Measurements from ENCODE around the gene ADD2. TPM values are rescaled to one million over a fixed set of nuclear protein-coding genes. Genes with fewer than 3 reads are reported as not detected.

Gene ADD2
- total and polyA plus RNA-seq, 2 experiments from 2014 or later: 34.6 to 223 TPM

DNA sequence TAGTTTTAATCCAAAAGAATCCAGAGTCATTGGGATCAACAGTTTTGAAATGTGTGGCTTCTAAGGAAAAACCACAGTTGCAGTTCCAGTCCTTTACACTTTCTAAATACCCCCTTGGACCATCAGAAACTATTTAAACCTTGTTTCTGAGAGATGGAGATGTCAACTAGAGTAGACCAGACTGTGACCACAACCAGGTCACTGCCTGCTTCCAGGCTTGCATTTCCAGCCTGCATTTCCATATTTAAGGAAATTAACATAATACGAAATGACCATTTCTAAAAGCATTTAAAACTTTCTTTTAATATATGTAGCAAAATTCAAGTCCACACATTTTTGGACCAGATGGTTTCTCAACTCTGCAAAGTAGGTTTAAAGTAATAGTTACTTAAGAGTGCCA lies 38.4 kb downstream of the ADD2 start (continued):
- TF ChIP-seq, protein P1, sequence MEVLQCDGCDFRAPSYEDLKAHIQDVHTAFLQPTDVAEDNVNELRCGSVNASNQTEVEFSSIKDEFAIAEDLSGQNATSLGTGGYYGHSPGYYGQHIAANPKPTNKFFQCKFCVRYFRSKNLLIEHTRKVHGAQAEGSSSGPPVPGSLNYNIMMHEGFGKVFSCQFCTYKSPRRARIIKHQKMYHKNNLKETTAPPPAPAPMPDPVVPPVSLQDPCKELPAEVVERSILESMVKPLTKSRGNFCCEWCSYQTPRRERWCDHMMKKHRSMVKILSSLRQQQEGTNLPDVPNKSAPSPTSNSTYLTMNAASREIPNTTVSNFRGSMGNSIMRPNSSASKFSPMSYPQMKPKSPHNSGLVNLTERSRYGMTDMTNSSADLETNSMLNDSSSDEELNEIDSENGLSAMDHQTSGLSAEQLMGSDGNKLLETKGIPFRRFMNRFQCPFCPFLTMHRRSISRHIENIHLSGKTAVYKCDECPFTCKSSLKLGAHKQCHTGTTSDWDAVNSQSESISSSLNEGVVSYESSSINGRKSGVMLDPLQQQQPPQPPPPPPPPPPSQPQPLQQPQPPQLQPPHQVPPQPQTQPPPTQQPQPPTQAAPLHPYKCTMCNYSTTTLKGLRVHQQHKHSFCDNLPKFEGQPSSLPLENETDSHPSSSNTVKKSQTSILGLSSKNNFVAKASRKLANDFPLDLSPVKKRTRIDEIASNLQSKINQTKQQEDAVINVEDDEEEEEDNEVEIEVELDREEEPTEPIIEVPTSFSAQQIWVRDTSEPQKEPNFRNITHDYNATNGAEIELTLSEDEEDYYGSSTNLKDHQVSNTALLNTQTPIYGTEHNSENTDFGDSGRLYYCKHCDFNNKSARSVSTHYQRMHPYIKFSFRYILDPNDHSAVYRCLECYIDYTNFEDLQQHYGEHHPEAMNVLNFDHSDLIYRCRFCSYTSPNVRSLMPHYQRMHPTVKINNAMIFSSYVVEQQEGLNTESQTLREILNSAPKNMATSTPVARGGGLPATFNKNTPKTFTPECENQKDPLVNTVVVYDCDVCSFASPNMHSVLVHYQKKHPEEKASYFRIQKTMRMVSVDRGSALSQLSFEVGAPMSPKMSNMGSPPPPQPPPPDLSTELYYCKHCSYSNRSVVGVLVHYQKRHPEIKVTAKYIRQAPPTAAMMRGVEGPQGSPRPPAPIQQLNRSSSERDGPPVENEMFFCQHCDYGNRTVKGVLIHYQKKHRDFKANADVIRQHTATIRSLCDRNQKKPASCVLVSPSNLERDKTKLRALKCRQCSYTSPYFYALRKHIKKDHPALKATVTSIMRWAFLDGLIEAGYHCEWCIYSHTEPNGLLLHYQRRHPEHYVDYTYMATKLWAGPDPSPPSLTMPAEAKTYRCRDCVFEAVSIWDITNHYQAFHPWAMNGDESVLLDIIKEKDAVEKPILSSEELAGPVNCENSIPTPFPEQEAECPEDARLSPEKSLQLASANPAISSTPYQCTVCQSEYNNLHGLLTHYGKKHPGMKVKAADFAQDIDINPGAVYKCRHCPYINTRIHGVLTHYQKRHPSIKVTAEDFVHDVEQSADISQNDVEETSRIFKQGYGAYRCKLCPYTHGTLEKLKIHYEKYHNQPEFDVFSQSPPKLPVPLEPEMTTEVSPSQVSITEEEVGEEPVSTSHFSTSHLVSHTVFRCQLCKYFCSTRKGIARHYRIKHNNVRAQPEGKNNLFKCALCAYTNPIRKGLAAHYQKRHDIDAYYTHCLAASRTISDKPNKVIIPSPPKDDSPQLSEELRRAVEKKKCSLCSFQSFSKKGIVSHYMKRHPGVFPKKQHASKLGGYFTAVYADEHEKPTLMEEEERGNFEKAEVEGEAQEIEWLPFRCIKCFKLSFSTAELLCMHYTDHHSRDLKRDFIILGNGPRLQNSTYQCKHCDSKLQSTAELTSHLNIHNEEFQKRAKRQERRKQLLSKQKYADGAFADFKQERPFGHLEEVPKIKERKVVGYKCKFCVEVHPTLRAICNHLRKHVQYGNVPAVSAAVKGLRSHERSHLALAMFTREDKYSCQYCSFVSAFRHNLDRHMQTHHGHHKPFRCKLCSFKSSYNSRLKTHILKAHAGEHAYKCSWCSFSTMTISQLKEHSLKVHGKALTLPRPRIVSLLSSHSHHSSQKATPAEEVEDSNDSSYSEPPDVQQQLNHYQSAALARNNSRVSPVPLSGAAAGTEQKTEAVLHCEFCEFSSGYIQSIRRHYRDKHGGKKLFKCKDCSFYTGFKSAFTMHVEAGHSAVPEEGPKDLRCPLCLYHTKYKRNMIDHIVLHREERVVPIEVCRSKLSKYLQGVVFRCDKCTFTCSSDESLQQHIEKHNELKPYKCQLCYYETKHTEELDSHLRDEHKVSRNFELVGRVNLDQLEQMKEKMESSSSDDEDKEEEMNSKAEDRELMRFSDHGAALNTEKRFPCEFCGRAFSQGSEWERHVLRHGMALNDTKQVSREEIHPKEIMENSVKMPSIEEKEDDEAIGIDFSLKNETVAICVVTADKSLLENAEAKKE (CRISPR knock-in tag; IDR thresholded peaks at IDR 0.05): no peak
- TF ChIP-seq CREB1 (CRISPR knock-in tag; IDR thresholded peaks at IDR 0.05; ENCODE audit: low read depth): no peak

DNA sequence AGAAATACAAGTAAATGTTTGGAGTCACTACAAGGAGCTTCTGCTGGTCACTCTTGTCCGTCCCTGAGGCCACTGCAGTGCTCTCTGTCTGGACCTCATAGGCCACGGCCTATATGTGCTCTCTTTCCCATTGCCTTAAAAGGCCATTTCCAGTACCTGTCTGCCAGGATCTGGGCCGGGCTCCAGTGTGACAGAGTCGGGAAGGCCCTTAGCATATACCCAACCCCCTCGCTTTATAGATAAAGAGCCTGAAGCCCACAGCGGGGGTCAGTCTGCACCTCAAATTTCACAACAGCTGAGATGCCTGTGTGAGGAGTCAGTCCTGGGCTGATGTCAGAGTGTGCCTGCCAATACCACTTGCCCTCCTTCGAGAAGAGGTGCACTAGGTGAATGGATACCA lies 39.9 kb downstream of the ADD2 start:
- H3K36me3 Mint-ChIP-seq (ENCODE audit: low read depth): peaks cover 16% of the 10 kb centered on the region; the same call in 2 of the 3 replicates
- H3K4me1 Mint-ChIP-seq: peaks cover 88% of the 10 kb centered on the region
- H3K27me3 Mint-ChIP-seq (ENCODE audit: insufficient read depth, low read depth, poor library complexity): peaks cover 10% of the 10 kb centered on the region
- H3K27ac ChIP-seq (ENCODE audit: low read depth): peak overlapping the region; percentile 29; the same call in 1 of the 2 replicates
- no peaks in the 10 kb centered on the region for H3K27me3 ChIP-seq (ENCODE audit: insufficient read depth)
- peaks cover 4% of the 10 kb centered on the region; the same call in 1 of the 2 replicates for H3K9me2 ChIP-seq (ENCODE audit: insufficient read depth)
- H3K27ac Mint-ChIP-seq: peak overlapping the region; percentile 98
- H3K4me3 Mint-ChIP-seq: peak overlapping the region; percentile 32; the same call in 1 of the 3 replicates
- peaks cover 99% of the 10 kb centered on the region for H3K79me2 ChIP-seq (replicated peaks; ENCODE audit: insufficient read depth)
- H3K4me3 ChIP-seq: no peak overlapping the region
- DNase-seq (ENCODE audit: low spot score) (peak; percentile 89), ATAC-seq (peak; percentile 86)
- H4K20me1 ChIP-seq (replicated peaks; ENCODE audit: insufficient read depth): peaks cover 57% of the 10 kb centered on the region
- 0 out of 2 replicates have a peak, but pooled peaks cover 8% of the 10 kb centered on the region for H3F3A ChIP-seq (replicated peaks; ENCODE audit: low read depth)
- H3K36me3 ChIP-seq (ENCODE audit: insufficient read depth): no peaks in the 10 kb centered on the region; the same call in 1 of the 2 replicates
- TF ChIP-seq EZH2 (IDR thresholded peaks at IDR 0.05; ENCODE audit: low read depth, unreplicated experiment) (no peak), ZNF114 (CRISPR knock-in tag; IDR thresholded peaks at IDR 0.05) (no peak), CREB1 (CRISPR knock-in tag; IDR thresholded peaks at IDR 0.05; ENCODE audit: low read depth) (peak; percentile 58; the same call in 1 of the 2 replicates)
- TF ChIP-seq, protein P1 (CRISPR knock-in tag; IDR thresholded peaks at IDR 0.05): peak; percentile 25; the same call in 1 of the 2 replicates
- TF ChIP-seq, protein P2, sequence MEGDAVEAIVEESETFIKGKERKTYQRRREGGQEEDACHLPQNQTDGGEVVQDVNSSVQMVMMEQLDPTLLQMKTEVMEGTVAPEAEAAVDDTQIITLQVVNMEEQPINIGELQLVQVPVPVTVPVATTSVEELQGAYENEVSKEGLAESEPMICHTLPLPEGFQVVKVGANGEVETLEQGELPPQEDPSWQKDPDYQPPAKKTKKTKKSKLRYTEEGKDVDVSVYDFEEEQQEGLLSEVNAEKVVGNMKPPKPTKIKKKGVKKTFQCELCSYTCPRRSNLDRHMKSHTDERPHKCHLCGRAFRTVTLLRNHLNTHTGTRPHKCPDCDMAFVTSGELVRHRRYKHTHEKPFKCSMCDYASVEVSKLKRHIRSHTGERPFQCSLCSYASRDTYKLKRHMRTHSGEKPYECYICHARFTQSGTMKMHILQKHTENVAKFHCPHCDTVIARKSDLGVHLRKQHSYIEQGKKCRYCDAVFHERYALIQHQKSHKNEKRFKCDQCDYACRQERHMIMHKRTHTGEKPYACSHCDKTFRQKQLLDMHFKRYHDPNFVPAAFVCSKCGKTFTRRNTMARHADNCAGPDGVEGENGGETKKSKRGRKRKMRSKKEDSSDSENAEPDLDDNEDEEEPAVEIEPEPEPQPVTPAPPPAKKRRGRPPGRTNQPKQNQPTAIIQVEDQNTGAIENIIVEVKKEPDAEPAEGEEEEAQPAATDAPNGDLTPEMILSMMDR (conservative IDR thresholded peaks at IDR 0.05; ENCODE audit: low read depth in 2 of 2): no peak
- H3K4me1 ChIP-seq (ENCODE audit: insufficient read depth): peaks cover 67% of the 10 kb centered on the region
- no peak overlapping the region for H2AFZ ChIP-seq
- peak overlapping the region; percentile 36 for H3K4me2 ChIP-seq
- H3K9me3 Mint-ChIP-seq: no peaks in the 10 kb centered on the region; the same call in 2 of the 3 replicates

Measured in GM23338 (cell line).